GM12878 (cell line): ENCODE data around the gene KCNA2. TPM values are rescaled to one million over a fixed set of nuclear protein-coding genes. Genes with fewer than 3 reads are reported as not detected.
A peak's percentile ranks its signal among the peaks of the same experiment; 100 is the strongest.

Experiments
- ATAC-seq: fragments of 200-7000 bp; cut with Tn5 transposase; 3 replicates; pipeline ENCODE4 v1.9.1; 2020; ENCODE audit warnings: mild to moderate bottlenecking, moderate library complexity
- BruUV-seq: library from RNA; stranded (reverse); fragments of 400-500 nt; replicated peaks from 2 replicates; lab custom pipeline; 2021; lab: Mats Ljungman, UMichigan
- CTCF ChIA-PET: fragments of 300-600 bp; sonication (Branson Sonifier 250); formaldehyde crosslinking; extraction: SDS; loops from one replicate; lab custom pipeline; 2021; ENCODE audit warnings: inconsistent platforms; lab: Yijun Ruan, JAX
- POLR2A ChIA-PET: fragments of 350-600 bp; formaldehyde crosslinking; extraction: SDS; loops from one replicate; lab custom pipeline; 2021; ENCODE audit warnings: inconsistent platforms; lab: Charles Lee
- RAD21 ChIA-PET: fragments of 300-600 bp; sonication (Branson Sonifier 250); formaldehyde crosslinking; loops from one replicate; lab custom pipeline; 2023; ENCODE audit warnings: antibody characterized with exemption; ENCODE audit not compliant: unreplicated experiment; lab: Charles Lee
- SMC1A ChIA-PET: fragments of 300-600 bp; sonication (Branson Sonifier 250); formaldehyde crosslinking; loops from one replicate; lab custom pipeline; 2023; ENCODE audit not compliant: unreplicated experiment, uncharacterized antibody; lab: Charles Lee
- DNase-seq: peaks from one replicate; pipeline ENCODE4 v3.0.0-alpha.2; 2011; ENCODE audit warnings: low read depth, low spot score
- FAIRE-seq: peaks from 3 replicates; lab custom pipeline; 2011; peaks lifted over from hg19 to GRCh38; lab: Jason Lieb, UNC
- H2AFZ ChIP-seq: 2 replicates; pipeline ENCODE4 v1.6.0; 2011; ENCODE audit warnings: low read depth, low read length, control low read depth; ENCODE audit not compliant: control insufficient read depth
- H3K27ac ChIP-seq: 2 replicates; pipeline ENCODE4 v1.5.1; 2011; ENCODE audit warnings: control low read depth; ENCODE audit not compliant: control insufficient read depth, insufficient read depth
- H3K27me3 ChIP-seq, 2 experiments: replicated peaks in 1 of 2; 2 replicates each; pipeline versions ENCODE4 v1.6.0 to v1.6.1; 2011; ENCODE audit warnings: low read length in 1 of 2; ENCODE audit not compliant: control insufficient read depth in 2 of 2, insufficient read depth in 2 of 2
- H3K36me3 ChIP-seq, 2 experiments: 2 replicates each; pipeline ENCODE4 v1.5.1; 2011; ENCODE audit warnings: low read length in 1 of 2; ENCODE audit not compliant: control insufficient read depth in 2 of 2, insufficient read depth in 2 of 2
- H3K4me1 ChIP-seq: 2 replicates; pipeline ENCODE4 v1.6.1; 2011; ENCODE audit warnings: mild to moderate bottlenecking, low read length, moderate library complexity, mixed read lengths; ENCODE audit not compliant: control insufficient read depth, insufficient read depth
- H3K4me2 ChIP-seq: 2 replicates; pipeline ENCODE4 v1.6.0; 2011; ENCODE audit warnings: control low read depth; ENCODE audit not compliant: control insufficient read depth, insufficient read depth
- H3K4me3 ChIP-seq: fragments of 200-600 bp; sonication (generic); 2 replicates; pipeline ENCODE4 v1.5.1; 2016
- H3K79me2 ChIP-seq: 2 replicates; pipeline ENCODE4 v1.6.0; 2011; ENCODE audit warnings: low read length; ENCODE audit not compliant: control insufficient read depth, insufficient read depth
- H3K9ac ChIP-seq: 2 replicates; pipeline ENCODE4 v1.8.0; 2011; ENCODE audit warnings: low read length, control low read depth, mixed read lengths; ENCODE audit not compliant: control insufficient read depth, insufficient read depth
- H3K9me3 ChIP-seq: replicated peaks from 3 replicates; pipeline ENCODE4 v1.5.1; 2011; ENCODE audit warnings: mild to moderate bottlenecking, low read length; ENCODE audit not compliant: control insufficient read depth, insufficient read depth
- H4K20me1 ChIP-seq: 2 replicates; pipeline ENCODE4 v1.6.0; 2011; ENCODE audit not compliant: control insufficient read depth, insufficient read depth
- EZH2 ChIP-seq: IDR thresholded peaks from 2 replicates; pipeline ENCODE4 v1.6.1; 2012; ENCODE audit warnings: low read depth, mild to moderate bottlenecking, control low read depth, inconsistent platforms, low read length, borderline replicate concordance; ENCODE audit not compliant: control insufficient read depth
- PRDM15 ChIP-seq: fragments of 450-650 bp; formaldehyde crosslinking; IDR thresholded peaks from 2 replicates; pipeline ENCODE4 v1.4.0; 2020; ENCODE audit warnings: mild to moderate bottlenecking, moderate library complexity
- RAD21 ChIP-seq: IDR thresholded peaks from 2 replicates; pipeline ENCODE4 v1.6.1; 2011; ENCODE audit warnings: mild to moderate bottlenecking, low read depth, low read length, moderate library complexity; ENCODE audit not compliant: insufficient read depth
- SUZ12 ChIP-seq: fragments of 200-600 bp; sonication (generic); IDR thresholded peaks from one replicate; pipeline ENCODE4 v1.6.1; 2018; ENCODE audit warnings: antibody characterized with exemption, mild to moderate bottlenecking; ENCODE audit not compliant: unreplicated experiment
- WRNIP1 ChIP-seq: IDR thresholded peaks from 2 replicates; pipeline ENCODE4 v1.6.1; 2011; ENCODE audit warnings: low read depth, low read length, improper control_type of control experiment, borderline replicate concordance
- WGBS: methylation state at CpG from one replicate; pipeline ENCODE4 v1.1.6; 2016; ENCODE audit warnings: low lambda C conversion rate; ENCODE audit not compliant: insufficient replicate concordance, insufficient coverage; ENCODE audit errors: missing lambda C conversion rate; 5-methylcytosine and 5-hydroxymethylcytosine counted together
- in situ Hi-C: fragments of 300-500 bp; cut with MboI; formaldehyde crosslinking; loops from 9 replicates; pipeline ENCODE4 v1.14.3; 2018; ENCODE audit warnings: mixed read lengths
- intact Hi-C: fragments of 100-400 bp; cut with micrococcal nuclease; formaldehyde crosslinking; loops from one replicate; pipeline ENCODE4 v1.14.2; 2022; ENCODE audit not compliant: unreplicated experiment
- polyA plus RNA-seq, 11 experiments: library from polyadenylated mRNA; depleted of rRNA in 4 of 11; unstranded in 6 of 11; stranded (reverse) in 5 of 11; fragments of >200 nt; fragmentation: Nextera tagmentation in 4 of 11; fragmentation: Illumina TruSeq in 1 of 11; extraction: Ambion mirVana in 4 of 11; extraction: Trizol in 1 of 11; gene quantifications; 1 replicate in 1 of 11; 2 replicates in 10 of 11; pipeline versions ENCODE4 v1.2.1 to v1.2.3, GENCODE V29; 2011 to 2016; ENCODE audit warnings: inconsistent platforms in 2 of 11, missing spikeins in 2 of 11, low read depth in 1 of 11
- total RNA-seq, 4 experiments: library from RNA; depleted of rRNA in 3 of 4; stranded (reverse); fragments of >200 nt in 3 of 4; fragmentation: Illumina TruSeq in 1 of 4; extraction: Trizol in 1 of 4; gene quantifications; 2 replicates each; pipeline versions ENCODE4 v1.2.1 to v1.2.3, GENCODE V29; 2013 to 2021

The KCNA2 gene
- total and polyA plus RNA-seq, 10 of the 15 experiments (the other 5 are each of a cell fraction or from before 2014, with no cell fraction given), result 0.02 to 0.56 (median 0.10) TPM; not detected in 2

GRCh38 chr1:110606657-110607535, 738 bp upstream of the KCNA2 start:
- peak overlapping the region; percentile 54 for H3K4me2 ChIP-seq
- BruUV-seq, result no TSS peak
- H3K36me3 ChIP-seq, result no peaks in the 10 kb centered on the region
- 0 out of 2 replicates have a peak overlapping the region, but pooled peaks have one; percentile 22 for H3K4me3 ChIP-seq
- H3K9ac ChIP-seq, result no peak overlapping the region
- POLR2A ChIA-PET, result no interaction called here
- no peak overlapping the region for H3K27ac ChIP-seq
- no peaks in the 10 kb centered on the region for H3K9me3 ChIP-seq
- FAIRE-seq (no peak), ATAC-seq (peak; percentile 38), DNase-seq (no peak)
- WGBS, result 2% methylated on average over 48 of the region's 94 CpGs
- SMC1A ChIA-PET, result no interaction called here
- no peaks in the 10 kb centered on the region for H3K79me2 ChIP-seq
- CTCF ChIA-PET, result no interaction called here
- H3K27me3 ChIP-seq, result peaks cover 25 to 31% of the 10 kb centered on the region in 2 experiments
- intact Hi-C loops (loop anchor here (10.0 kb wide), 1 partner anchor 1178 kb away; no protein-coding TSS in a partner anchor), in situ Hi-C loops (no loop called here)
- TF ChIP-seq EZH2, result peak; percentile 59; the same call in 1 of the 2 replicates
- TF ChIP-seq SUZ12, result peak; percentile 34
- TF ChIP-seq RAD21, result no peak
- TF ChIP-seq WRNIP1, result no peak
- TF ChIP-seq PRDM15 (CRISPR knock-in tag), result no peak
- H4K20me1 ChIP-seq, result no peaks in the 10 kb centered on the region
- H3K4me1 ChIP-seq, result no peaks in the 10 kb centered on the region; the same call in 1 of the 2 replicates
- RAD21 ChIA-PET, result no interaction called here
- H2AFZ ChIP-seq, result no peak overlapping the region
